ENCODE results near the gene TNNC2.

DNA sequence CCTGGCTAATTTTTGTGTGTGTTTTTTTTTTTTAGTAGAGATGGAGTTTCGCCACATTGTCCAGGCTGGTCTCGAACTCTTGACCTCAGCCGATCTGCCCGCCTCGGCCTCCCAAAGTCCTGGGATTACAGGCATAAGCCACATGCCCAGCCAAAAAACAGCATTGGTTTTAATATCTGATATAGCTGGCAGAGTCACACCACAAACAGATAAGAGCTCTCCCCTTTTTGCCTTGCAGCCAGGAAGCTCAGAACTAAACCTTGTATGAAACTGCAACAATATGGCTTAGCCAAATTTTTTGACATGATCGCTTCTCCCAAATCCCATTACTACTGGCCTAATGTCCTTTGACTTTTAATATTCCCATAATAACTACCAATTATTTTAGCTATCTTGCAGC, 25.2 kb upstream of the TNNC2 start:
- TF ChIP-seq, protein P1, sequence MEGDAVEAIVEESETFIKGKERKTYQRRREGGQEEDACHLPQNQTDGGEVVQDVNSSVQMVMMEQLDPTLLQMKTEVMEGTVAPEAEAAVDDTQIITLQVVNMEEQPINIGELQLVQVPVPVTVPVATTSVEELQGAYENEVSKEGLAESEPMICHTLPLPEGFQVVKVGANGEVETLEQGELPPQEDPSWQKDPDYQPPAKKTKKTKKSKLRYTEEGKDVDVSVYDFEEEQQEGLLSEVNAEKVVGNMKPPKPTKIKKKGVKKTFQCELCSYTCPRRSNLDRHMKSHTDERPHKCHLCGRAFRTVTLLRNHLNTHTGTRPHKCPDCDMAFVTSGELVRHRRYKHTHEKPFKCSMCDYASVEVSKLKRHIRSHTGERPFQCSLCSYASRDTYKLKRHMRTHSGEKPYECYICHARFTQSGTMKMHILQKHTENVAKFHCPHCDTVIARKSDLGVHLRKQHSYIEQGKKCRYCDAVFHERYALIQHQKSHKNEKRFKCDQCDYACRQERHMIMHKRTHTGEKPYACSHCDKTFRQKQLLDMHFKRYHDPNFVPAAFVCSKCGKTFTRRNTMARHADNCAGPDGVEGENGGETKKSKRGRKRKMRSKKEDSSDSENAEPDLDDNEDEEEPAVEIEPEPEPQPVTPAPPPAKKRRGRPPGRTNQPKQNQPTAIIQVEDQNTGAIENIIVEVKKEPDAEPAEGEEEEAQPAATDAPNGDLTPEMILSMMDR (IDR thresholded peaks at IDR 0.05; ENCODE audit: low read depth, low read length), result no peak
- TF ChIP-seq POLR2A (IDR thresholded peaks at IDR 0.05; ENCODE audit: extremely low read depth, insufficient read length), result no peak
